HG03039 (cell line): ENCODE measurements around the gene CHST15.

Experiments
- ATAC-seq: cut with Tn5 transposase; IDR thresholded peaks from one replicate; pipeline ENCODE4 v1.9.1; 2021; ENCODE audit warnings: mild to moderate bottlenecking, moderate library complexity; ENCODE audit not compliant: unreplicated experiment

CHST15 gene

GRCh38 chr10:123974406-123974805 is 119.0 kb downstream of the CHST15 start:
- no peak for ATAC-seq

- no peak for ATAC-seq
These were observed 120.7 kb downstream of the CHST15 start for GRCh38 chr10:123972481-123973401.

GRCh38 chr10:123970927-123971286 is 122.5 kb downstream of the CHST15 start:
- no peak for ATAC-seq

GRCh38 chr10:123970207-123970926 is 123.0 kb downstream of the CHST15 start:
- ATAC-seq = no peak

- ATAC-seq = no peak
These were observed 125.7 kb downstream of the CHST15 start for GRCh38 chr10:123967626-123968243.

- ATAC-seq = no peak
These were observed 126.5 kb downstream of the CHST15 start for GRCh38 chr10:123966896-123967231.

- no peak for ATAC-seq
These were observed 127.2 kb downstream of the CHST15 start for GRCh38 chr10:123965973-123966895.

- ATAC-seq = no peak
These were observed 128.4 kb downstream of the CHST15 start for GRCh38 chr10:123964953-123965352.

- no peak for ATAC-seq
These were observed 130.5 kb downstream of the CHST15 start for GRCh38 chr10:123962756-123963530.

- ATAC-seq = no peak
These were observed 135.2 kb downstream of the CHST15 start for GRCh38 chr10:123958241-123958640.
